Left lobe of liver (tissue), 1 donor: ENCODE measurements around the gene SLC23A2. TPM values are rescaled to one million over a fixed set of nuclear protein-coding genes. Genes with fewer than 3 reads are reported as not detected.

Experiments
- total RNA-seq: library from RNA; stranded (reverse); gene quantifications from one replicate; pipeline ENCODE4 v1.2.1, GENCODE V29; 2021
- donor health status: DM: no; HTN: yes; CAD: no.

SLC23A2 gene
- total RNA-seq, 1 donor from 2014 or later = 27.4 TPM

Other genes with a start within 250 kb of the SLC23A2 start
- gene RASSF2, start 177.9 kb downstream of the SLC23A2 start, total RNA-seq = 2.4 TPM
- gene TMEM230, start 111.6 kb upstream of the SLC23A2 start, total RNA-seq = 70.8 TPM
- 18.5 TPM for gene PCNA, start 118.4 kb upstream of the SLC23A2 start, total RNA-seq
- gene CDS2, start 125.5 kb upstream of the SLC23A2 start, total RNA-seq = 29.9 TPM